K562 (cell line): ENCODE results near the gene OTP. TPM values are rescaled to one million over a fixed set of nuclear protein-coding genes. Genes with fewer than 3 reads are reported as not detected.

Experiments used
- ATAC-seq: fragments of 200-7000 bp; cut with Tn5 transposase; 3 replicates; pipeline ENCODE4 v1.9.1; 2020; ENCODE audit warnings: moderate library complexity
- BruUV-seq: library from RNA; stranded (reverse); fragments of 400-500 nt; replicated peaks from 2 replicates; lab custom pipeline; 2021; lab: Mats Ljungman, UMichigan
- CTCF ChIA-PET: fragments of 300-600 bp; formaldehyde crosslinking; extraction: SDS; loops from one replicate; lab custom pipeline; 2021; ENCODE audit warnings: low intra/inter-chr PET ratio; lab: Yijun Ruan, JAX
- POLR2A ChIA-PET: fragments of 300-600, 350-650 bp; sonication (Branson Sonifier 250); formaldehyde crosslinking; extraction: SDS; loops from one replicate; lab custom pipeline; 2021; ENCODE audit warnings: antibody characterized with exemption, inconsistent platforms; lab: Yijun Ruan, JAX
- DNase-seq, 4 experiments: peaks; one replicate each; pipeline versions ENCODE4 v3.0.0 to v3.0.0-alpha.2; 2011 to 2018; ENCODE audit warnings: low spot score in 3 of 4, mixed read lengths in 3 of 4; ENCODE audit errors: extremely low read depth in 1 of 4
- FAIRE-seq: peaks from 2 replicates; lab custom pipeline; 2011; peaks lifted over from hg19 to GRCh38; lab: Jason Lieb, UNC
- H2AFZ ChIP-seq: 2 replicates; pipeline ENCODE4 v1.6.0; 2011; ENCODE audit warnings: low read depth, low read length, control low read depth, inconsistent platforms
- H3K27ac ChIP-seq: fragments of 200-600 bp; 3 replicates; pipeline ENCODE4 v1.8.0; 2011; ENCODE audit warnings: low read depth, mild to moderate bottlenecking, control low read depth, inconsistent platforms, low read length, moderate library complexity, mixed read lengths; ENCODE audit errors: extremely low read depth
- H3K27me3 ChIP-seq, 2 experiments: fragments of 300-600 bp in 1 of 2; 2 replicates in 1 of 2; 3 replicates in 1 of 2; pipeline versions ENCODE4 v1.6.0 to v1.8.0; 2011; ENCODE audit warnings: inconsistent platforms in 2 of 2, low read length in 2 of 2, mild to moderate bottlenecking in 1 of 2, mixed read lengths in 1 of 2, moderate library complexity in 1 of 2; ENCODE audit not compliant: control insufficient read depth in 2 of 2, insufficient read depth in 2 of 2
- H3K36me3 ChIP-seq: fragments of 300-600 bp; 3 replicates; pipeline ENCODE4 v1.8.0; 2011; ENCODE audit warnings: mild to moderate bottlenecking, low read length, inconsistent platforms; ENCODE audit not compliant: control insufficient read depth, insufficient read depth
- H3K4me1 ChIP-seq, 2 experiments: fragments of 200-600 bp in 1 of 2; replicated peaks in 1 of 2; 2 replicates in 1 of 2; 3 replicates in 1 of 2; pipeline versions ENCODE4 v1.5.1 to v1.8.0; 2011; ENCODE audit warnings: inconsistent platforms in 2 of 2, low read length in 2 of 2, mild to moderate bottlenecking in 1 of 2, mixed read lengths in 1 of 2, moderate library complexity in 1 of 2; ENCODE audit not compliant: control insufficient read depth in 2 of 2, insufficient read depth in 2 of 2
- H3K4me2 ChIP-seq: 2 replicates; pipeline ENCODE4 v1.6.1; 2011; ENCODE audit warnings: low read length, control low read depth, inconsistent platforms, mixed read lengths; ENCODE audit not compliant: insufficient read depth
- H3K4me3 ChIP-seq: fragments of 200-600 bp; sonication (generic), shearing (Covaris generic); 2 replicates; pipeline ENCODE4 v1.5.1; 2016; ENCODE audit warnings: control low read depth, inconsistent platforms
- H3K79me2 ChIP-seq: fragments of 200-600 bp; 3 replicates; pipeline ENCODE4 v1.8.0; 2011; ENCODE audit warnings: low read length, inconsistent platforms; ENCODE audit not compliant: control insufficient read depth, insufficient read depth
- H3K9ac ChIP-seq, 2 experiments: 2 replicates each; pipeline versions ENCODE4 v1.6.0 to v1.6.1; 2011; ENCODE audit warnings: low read depth in 2 of 2, low read length in 2 of 2, control low read depth in 1 of 2, inconsistent platforms in 1 of 2, mild to moderate bottlenecking in 1 of 2, mixed read lengths in 1 of 2; ENCODE audit not compliant: insufficient read depth in 1 of 2
- H3K9me1 ChIP-seq: one replicate; pipeline ENCODE4 v1.6.0; 2011; ENCODE audit warnings: inconsistent platforms, mild to moderate bottlenecking, low read length, moderate library complexity; ENCODE audit not compliant: control insufficient read depth, insufficient read depth
- H3K9me3 ChIP-seq: replicated peaks from 2 replicates; pipeline ENCODE4 v1.5.1; 2011; ENCODE audit warnings: low read depth, low read length, inconsistent platforms; ENCODE audit not compliant: control insufficient read depth, insufficient read depth
- H4K20me1 ChIP-seq: replicated peaks from 2 replicates; pipeline ENCODE4 v1.6.1; 2011; ENCODE audit warnings: low read length, inconsistent platforms, mixed read lengths; ENCODE audit not compliant: control insufficient read depth, insufficient read depth
- CBX2 ChIP-seq: fragments of 200-600 bp; sonication (generic); IDR thresholded peaks from one replicate; pipeline ENCODE4 v1.6.1; 2012; ENCODE audit warnings: mild to moderate bottlenecking, low read length, inconsistent platforms; ENCODE audit not compliant: insufficient read depth, poor library complexity, severe bottlenecking
- CEBPB ChIP-seq: fragments of 450-650 bp; IDR thresholded peaks from 2 replicates; pipeline ENCODE4 v1.6.1; 2016; ENCODE audit warnings: missing genetic modification characterization, missing compliant biosample characterization
- POLR2AphosphoS2 ChIP-seq: IDR thresholded peaks from 2 replicates; pipeline ENCODE4 v1.6.1; 2012; ENCODE audit warnings: low read length, improper control_type of control experiment
- RBM25 ChIP-seq: fragments of 200-400 bp; formaldehyde crosslinking; IDR thresholded peaks from 2 replicates; pipeline ENCODE4 v1.6.1; 2018; ENCODE audit warnings: low read length, low read depth, moderate library complexity; ENCODE audit not compliant: severe bottlenecking
- SMARCC2 ChIP-seq: fragments of 450-650 bp; IDR thresholded peaks from 2 replicates; pipeline ENCODE4 v1.6.1; 2017; ENCODE audit warnings: antibody characterized with exemption, moderate library complexity, mild to moderate bottlenecking, low read depth
- ZNF354B ChIP-seq: fragments of 250-450 bp; sonication (Bioruptor Pico); IDR thresholded peaks from 2 replicates; pipeline ENCODE4 v1.4.0; 2020
- ZNF431 ChIP-seq: sonication (generic); formaldehyde crosslinking; IDR thresholded peaks from 2 replicates; pipeline ENCODE4 v1.8.0; 2022; ENCODE audit warnings: mild to moderate bottlenecking, missing genetic modification reagents
- WGBS: fragments of 100-300 bp; shearing (Covaris generic); methylation state at CpG from one replicate; pipeline ENCODE4 v1.1.6; 2016; ENCODE audit warnings: low coverage, mixed read lengths; ENCODE audit not compliant: insufficient coverage; ENCODE audit errors: missing lambda C conversion rate; 5-methylcytosine and 5-hydroxymethylcytosine counted together
- in situ Hi-C: fragments of 300-500 bp; cut with MboI; formaldehyde crosslinking; loops from 4 replicates; pipeline ENCODE4 v1.15.0; 2018; ENCODE audit warnings: inconsistent platforms, mixed read lengths
- intact Hi-C: fragments of 100-400 bp; cut with micrococcal nuclease; formaldehyde crosslinking; loops from 2 replicates; pipeline ENCODE4 v1.14.2; 2022
- polyA plus RNA-seq, 8 experiments: library from polyadenylated mRNA; depleted of rRNA in 4 of 8; stranded (reverse) in 5 of 8; unstranded in 3 of 8; fragments of >200 nt; fragmentation: Nextera tagmentation in 2 of 8; fragmentation: Illumina TruSeq in 1 of 8; extraction: Ambion mirVana in 2 of 8; extraction: Trizol in 1 of 8; gene quantifications; 2 replicates each; pipeline versions ENCODE4 v1.2.1 to v1.2.3, GENCODE V29; 2011 to 2014; ENCODE audit warnings: inconsistent platforms in 1 of 8, missing spikeins in 1 of 8
- total RNA-seq, 7 experiments: library from RNA; depleted of rRNA in 6 of 7; stranded (reverse); fragments of >200 nt in 6 of 7; fragmentation: Illumina TruSeq in 2 of 7; extraction: Trizol in 2 of 7; gene quantifications; 2 replicates each; pipeline versions ENCODE4 v1.2.1 to v1.2.3, GENCODE V29; 2011 to 2021; ENCODE audit warnings: low replicate concordance in 1 of 7
- TF ChIP-seq, protein P1 (sequence below), 2 experiments: IDR thresholded peaks in 1 of 2; conservative IDR thresholded peaks in 1 of 2; 2 replicates each; pipeline ENCODE4 v1.6.1; 2016; ENCODE audit warnings: low read depth in 2 of 2, mild to moderate bottlenecking in 1 of 2, missing compliant biosample characterization in 1 of 2, missing genetic modification characterization in 1 of 2, moderate library complexity in 1 of 2
- TF ChIP-seq, protein P2 (sequence below), 3 experiments: fragments of 200-800 bp in 1 of 3; sonication (Bioruptor generic) in 1 of 3; sonication (generic) in 1 of 3; formaldehyde crosslinking in 1 of 3; IDR thresholded peaks; 2 replicates each; pipeline versions ENCODE4 v1.6.1 to v1.8.0; 2016 to 2022; ENCODE audit warnings: mild to moderate bottlenecking in 2 of 3, missing compliant biosample characterization in 2 of 3, missing genetic modification characterization in 2 of 3, missing genetic modification reagents in 1 of 3
- TF ChIP-seq, protein P3 (sequence below): sonication (generic); formaldehyde crosslinking; IDR thresholded peaks from 2 replicates; pipeline ENCODE4 v1.8.0; 2022; ENCODE audit warnings: mild to moderate bottlenecking, missing genetic modification reagents

Gene OTP
- total and polyA plus RNA-seq, 9 of the 15 experiments (the other 6 are each of a cell fraction or from before 2014, with no cell fraction given), result 0.04 to 0.16 (median 0.06) TPM; not detected in 4

DNA sequence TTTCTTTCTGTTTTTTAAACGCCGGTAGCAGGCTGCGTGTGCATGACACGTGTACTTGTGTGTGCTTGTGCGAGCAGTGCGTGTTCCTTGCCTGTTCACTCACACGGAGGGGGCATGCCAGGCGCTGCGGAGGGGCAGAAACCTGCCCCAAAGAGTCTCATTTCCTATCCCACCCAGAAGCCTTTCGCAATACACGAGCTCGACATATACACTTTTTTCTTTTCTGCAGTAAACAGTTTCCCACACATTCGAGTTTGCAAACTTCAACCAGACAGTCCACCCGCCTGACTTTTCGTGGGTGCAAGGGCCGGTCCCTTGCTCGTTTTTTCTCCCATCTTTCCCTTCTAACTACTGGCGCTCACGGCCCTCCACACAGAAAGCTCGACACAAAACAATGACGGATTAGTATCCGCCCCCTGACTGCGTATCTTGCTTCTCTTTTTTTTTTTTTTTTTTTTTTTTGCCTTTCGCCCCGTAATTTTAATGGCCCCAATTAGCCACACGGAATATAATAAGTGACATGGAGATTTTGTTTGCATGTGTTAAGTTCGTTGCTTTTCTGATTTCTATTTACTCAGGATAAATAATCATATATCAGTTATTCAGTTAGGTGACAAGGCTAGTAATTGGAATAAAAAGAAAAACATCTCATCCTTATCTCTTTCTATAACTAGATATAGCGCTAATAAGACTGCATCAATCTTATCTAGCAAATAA, 5.3 kb upstream of the OTP start:
- CTCF ChIA-PET, result no interaction called here
- no TSS peak for BruUV-seq
- Histone ChIP-seq H3K9me1 (no peaks in the 10 kb centered on the region), H3K9me3 (no peaks in the 10 kb centered on the region), H3K36me3 (no peaks in the 10 kb centered on the region), H3K79me2 (no peaks in the 10 kb centered on the region), H3K4me1 (peaks cover 0 to 30% of the 10 kb centered on the region in 2 experiments; a peak in 2 of 5 replicates), H4K20me1 (0 out of 2 replicates have a peak, but pooled peaks cover 6% of the 10 kb centered on the region), H3K4me2 (no peak overlapping the region), H2AFZ (no peak overlapping the region), H3K27me3 (peaks cover 40 to 61% of the 10 kb centered on the region in 2 experiments; a peak in 4 of 5 replicates), H3K4me3 (no peak overlapping the region), H3K9ac (no peak overlapping the region), H3K27ac (no peak overlapping the region)
- POLR2A ChIA-PET, result interaction anchor here (0.6 kb wide), 1 partner anchor 822 kb away, joined by 3 read pairs; no protein-coding TSS in a partner anchor
- DNase-seq (no peak), FAIRE-seq (no peak), ATAC-seq (no peak)
- intact Hi-C loops, result loop anchor here (10.0 kb wide), 2 partner anchors 69 to 341 kb away; no protein-coding TSS in a partner anchor
- 6% methylated on average over 26 of the region's 28 CpGs for WGBS
- TF ChIP-seq POLR2AphosphoS2, result no peak
- TF ChIP-seq, protein P1, sequence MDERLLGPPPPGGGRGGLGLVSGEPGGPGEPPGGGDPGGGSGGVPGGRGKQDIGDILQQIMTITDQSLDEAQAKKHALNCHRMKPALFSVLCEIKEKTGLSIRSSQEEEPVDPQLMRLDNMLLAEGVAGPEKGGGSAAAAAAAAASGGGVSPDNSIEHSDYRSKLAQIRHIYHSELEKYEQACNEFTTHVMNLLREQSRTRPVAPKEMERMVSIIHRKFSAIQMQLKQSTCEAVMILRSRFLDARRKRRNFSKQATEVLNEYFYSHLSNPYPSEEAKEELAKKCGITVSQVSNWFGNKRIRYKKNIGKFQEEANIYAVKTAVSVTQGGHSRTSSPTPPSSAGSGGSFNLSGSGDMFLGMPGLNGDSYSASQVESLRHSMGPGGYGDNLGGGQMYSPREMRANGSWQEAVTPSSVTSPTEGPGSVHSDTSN (CRISPR knock-in tag; IDR thresholded peaks at IDR 0.05; ENCODE audit: low read depth), result no peak
- TF ChIP-seq, protein P1 (tag; conservative IDR thresholded peaks at IDR 0.05; ENCODE audit: low read depth), result no peak
- TF ChIP-seq ZNF431, result no peak
- no peak for TF ChIP-seq SMARCC2
- TF ChIP-seq ZNF354B (CRISPR knock-in tag), result no peak
- TF ChIP-seq RBM25, result no peak
- TF ChIP-seq, protein P2, sequence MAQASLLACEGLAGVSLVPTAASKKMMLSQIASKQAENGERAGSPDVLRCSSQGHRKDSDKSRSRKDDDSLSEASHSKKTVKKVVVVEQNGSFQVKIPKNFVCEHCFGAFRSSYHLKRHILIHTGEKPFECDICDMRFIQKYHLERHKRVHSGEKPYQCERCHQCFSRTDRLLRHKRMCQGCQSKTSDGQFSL (CRISPR knock-in tag; IDR thresholded peaks at IDR 0.05), result no peak
- TF ChIP-seq, protein P2 (tag; IDR thresholded peaks at IDR 0.05), result no peak
- TF ChIP-seq CEBPB (tag), result 0 out of 2 replicates have a peak, but pooled peaks have one; percentile 27
- TF ChIP-seq CBX2, result peak; percentile 96
- TF ChIP-seq, protein P3, sequence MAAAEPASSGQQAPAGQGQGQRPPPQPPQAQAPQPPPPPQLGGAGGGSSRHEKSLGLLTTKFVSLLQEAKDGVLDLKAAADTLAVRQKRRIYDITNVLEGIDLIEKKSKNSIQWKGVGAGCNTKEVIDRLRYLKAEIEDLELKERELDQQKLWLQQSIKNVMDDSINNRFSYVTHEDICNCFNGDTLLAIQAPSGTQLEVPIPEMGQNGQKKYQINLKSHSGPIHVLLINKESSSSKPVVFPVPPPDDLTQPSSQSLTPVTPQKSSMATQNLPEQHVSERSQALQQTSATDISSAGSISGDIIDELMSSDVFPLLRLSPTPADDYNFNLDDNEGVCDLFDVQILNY, result no peak
- in situ Hi-C loops, result no loop called here
